NAMALWA (cell line): ENCODE measurements around the gene DENND4A.
"Not testable (repeated sequence)": the region's sequence is repeated elsewhere in the genome, so short reads cannot be mapped to it uniquely, and the experiment has no call there.

Source experiments
- DNase-seq: peaks from one replicate; pipeline ENCODE4 v3.0.0-alpha.2; 2015; ENCODE audit warnings: low spot score

The DENND4A gene

DNA sequence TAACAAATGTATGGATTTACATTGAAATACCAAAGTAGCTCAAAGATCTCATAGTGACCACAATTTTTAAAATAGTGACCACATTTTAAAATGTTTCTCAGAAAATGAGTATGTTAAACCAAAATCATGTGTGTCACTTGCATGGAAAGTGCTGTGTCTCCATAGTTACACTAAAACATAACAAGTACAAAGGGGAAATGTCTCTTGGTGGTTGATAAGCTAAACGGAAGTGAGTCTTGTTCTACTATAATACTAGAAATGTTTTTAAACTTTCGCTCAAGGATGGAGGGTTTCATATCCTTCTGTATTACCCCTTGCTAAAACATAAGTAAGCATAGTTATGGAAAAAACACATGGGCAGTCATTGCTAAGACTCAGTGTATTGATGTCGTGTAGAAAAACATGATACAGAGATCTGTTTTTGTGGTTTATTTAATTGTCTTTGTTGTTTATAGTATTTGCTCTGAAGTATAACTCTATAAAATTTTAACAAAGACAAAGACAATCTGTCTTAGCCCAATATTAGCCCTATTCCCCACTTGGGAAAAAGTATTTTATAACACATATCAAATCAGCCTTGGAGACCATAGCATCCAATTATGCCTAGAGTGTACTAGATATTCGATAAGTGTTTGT is 27.0 kb upstream of the DENND4A start:
- DNase-seq, result peak; percentile 76

DNA sequence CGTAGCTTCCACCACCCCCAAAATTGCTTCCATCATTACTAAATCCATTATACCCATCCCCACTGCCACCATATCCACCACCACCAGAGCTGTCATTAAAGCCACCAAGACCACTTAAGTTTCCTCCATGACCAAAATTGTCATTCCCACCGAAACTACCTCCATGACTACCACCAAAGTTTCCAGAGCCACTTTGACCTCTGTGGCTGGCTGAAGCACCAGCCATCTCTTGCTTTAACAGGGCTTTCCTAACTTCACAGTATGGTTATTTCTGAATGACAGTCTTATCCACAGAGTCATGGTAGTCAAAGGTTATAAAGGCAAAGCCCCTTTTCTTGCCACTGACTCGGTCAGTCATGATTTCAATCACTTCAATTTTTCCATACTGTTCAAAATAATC is 24.3 kb upstream of the DENND4A start:
- no peak for DNase-seq

DNA sequence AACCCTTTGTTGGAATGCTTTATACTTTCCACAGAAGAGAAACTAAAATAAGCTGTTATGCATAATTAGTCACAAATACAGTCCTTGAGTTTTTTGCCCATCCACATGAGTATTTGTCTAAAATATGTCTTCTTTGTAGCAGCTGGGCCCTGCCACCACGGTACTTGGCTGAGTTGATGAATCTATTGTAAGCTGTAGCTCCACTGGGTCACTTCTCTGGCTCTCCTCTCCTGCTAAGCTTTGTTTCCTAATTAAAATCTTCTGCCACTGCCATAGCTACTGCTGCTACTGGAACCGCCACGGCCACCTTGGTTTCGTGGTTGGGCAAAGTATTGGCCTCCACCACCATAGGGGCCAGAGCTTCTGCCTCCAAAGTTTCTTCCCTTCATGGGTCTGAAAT is 23.9 kb upstream of the DENND4A start:
- DNase-seq, result not testable (repeated sequence)

DNA sequence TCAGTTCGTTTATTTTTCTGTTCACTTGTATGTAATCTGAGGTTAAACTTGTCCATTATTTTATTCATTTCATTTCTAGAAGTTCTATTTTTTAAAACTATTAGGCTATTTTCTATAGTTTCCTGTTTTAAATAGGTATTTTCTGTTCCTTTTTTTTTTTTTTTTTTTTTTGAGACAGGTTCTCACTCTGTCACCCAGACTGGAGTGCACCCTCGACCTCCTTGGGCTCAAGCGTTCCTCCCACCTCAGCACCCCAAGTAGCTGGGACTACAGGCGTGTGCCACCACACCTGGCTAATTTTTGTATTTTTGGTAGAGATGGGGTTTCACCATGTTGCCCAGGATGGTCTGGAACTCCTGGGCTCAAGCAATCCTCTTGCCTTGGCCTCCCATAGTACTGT is 22.2 kb upstream of the DENND4A start:
- not testable (repeated sequence) for DNase-seq

DNA sequence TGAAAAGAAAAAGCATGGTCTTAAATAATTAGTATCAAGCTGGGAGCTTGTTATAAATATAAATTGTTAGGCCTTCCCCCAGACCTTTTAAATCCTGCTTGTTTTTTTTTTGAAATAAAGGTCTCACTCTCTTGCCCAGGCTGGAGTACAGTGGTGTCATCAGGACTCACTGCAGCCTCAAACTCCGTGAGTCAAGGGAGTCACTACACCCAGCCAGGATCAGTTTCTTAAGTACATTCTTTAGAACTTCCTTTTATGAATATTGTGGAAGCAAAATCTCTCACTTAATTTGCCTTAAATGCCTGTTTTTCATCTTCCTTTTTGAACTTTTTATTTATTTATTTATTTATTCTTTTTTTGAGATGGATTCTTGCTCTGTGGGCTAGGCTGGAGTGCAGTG is 20.8 kb upstream of the DENND4A start:
- no peak for DNase-seq

DNA sequence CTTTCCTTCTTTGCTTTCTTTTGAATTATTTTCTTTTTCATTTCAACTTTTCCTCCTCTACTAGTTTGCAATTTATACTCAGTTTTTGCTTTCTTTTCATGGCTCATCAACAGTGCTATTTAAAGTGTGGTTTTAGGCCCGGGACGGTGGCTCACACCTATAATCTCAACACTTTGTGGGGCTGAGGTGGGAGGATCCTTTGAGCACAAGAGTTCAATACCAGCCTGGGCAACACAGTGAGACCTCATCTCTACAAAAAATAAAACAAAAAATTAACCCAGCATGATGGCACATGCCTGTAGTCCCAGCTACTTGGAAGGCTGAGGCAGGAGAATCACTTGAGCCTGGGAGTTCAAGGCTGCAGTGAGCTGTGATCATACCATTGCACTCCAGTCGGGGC is 20.4 kb upstream of the DENND4A start:
- no peak for DNase-seq

DNA sequence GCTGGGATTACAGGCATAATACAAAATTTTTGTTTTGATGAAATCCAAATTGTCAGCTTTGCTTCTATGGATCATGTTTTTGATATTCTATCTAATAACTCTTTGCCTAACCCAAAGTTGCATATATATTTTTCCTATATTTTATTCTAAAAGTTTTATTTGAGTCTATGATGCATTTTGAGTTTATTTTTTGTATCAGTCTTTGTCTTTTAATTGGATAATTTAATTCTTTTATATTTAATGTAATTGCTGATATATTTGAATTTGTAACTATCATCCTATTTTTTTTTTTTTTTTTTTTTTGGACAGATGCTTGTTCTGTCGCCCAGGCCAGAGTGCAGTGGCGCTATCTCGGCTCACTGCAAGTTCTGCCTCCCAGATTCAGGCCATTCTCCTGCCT is 19.7 kb upstream of the DENND4A start:
- no peak for DNase-seq

DNA sequence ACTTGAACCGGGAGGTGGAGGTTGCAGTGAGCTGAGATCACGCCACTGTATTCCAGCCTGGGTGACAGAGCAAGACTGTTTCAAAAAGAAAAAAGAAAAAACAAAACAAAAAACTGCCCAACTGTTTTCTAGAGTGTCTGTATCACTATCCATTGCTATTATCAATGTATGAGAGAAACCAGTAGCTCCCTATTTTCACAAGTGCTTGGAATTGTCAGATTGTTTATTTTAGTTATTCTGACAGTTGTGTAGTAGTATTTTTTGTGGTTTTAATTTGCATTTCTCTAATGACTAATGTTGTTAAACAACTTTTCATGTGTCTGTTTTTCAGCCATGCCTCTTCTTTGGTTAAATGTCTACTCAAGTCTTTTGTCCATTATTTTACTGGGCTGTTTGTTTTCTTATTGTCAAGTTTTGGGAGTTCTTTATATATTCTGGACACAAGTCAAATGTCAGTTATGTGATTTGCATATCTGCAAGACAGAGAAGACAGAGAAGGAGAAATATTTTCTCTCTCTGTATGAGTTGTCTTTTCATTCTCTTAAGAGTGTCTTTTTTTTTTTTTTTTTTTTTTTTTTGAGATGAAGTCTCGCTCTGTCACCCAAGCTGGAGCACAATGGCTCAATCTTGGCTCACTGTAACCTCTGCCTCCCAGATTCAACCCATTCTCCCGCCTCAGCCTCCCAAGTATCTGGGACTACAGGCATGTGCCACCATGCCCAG is 19.1 kb upstream of the DENND4A start:
- DNase-seq, result not testable (repeated sequence)

DNA sequence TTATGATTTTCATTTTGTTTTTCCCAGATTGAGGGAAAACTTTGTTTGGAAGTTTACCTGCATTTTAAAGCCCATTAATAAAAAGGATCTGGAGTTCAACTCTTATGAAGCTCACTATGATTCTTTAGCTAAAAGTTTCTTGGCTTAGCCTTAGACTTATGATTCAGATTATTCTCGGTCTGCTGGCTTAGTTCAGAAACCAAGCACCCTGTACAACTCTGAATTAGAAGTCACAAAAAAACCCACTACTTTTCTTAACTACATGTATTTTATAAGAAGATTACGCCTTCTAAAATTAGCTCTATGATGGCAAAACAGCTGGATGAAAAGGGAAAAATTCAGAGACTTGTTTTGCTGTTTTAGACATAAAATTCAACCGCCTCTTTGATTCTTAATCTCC is 14.3 kb upstream of the DENND4A start:
- DNase-seq, result no peak

DNA sequence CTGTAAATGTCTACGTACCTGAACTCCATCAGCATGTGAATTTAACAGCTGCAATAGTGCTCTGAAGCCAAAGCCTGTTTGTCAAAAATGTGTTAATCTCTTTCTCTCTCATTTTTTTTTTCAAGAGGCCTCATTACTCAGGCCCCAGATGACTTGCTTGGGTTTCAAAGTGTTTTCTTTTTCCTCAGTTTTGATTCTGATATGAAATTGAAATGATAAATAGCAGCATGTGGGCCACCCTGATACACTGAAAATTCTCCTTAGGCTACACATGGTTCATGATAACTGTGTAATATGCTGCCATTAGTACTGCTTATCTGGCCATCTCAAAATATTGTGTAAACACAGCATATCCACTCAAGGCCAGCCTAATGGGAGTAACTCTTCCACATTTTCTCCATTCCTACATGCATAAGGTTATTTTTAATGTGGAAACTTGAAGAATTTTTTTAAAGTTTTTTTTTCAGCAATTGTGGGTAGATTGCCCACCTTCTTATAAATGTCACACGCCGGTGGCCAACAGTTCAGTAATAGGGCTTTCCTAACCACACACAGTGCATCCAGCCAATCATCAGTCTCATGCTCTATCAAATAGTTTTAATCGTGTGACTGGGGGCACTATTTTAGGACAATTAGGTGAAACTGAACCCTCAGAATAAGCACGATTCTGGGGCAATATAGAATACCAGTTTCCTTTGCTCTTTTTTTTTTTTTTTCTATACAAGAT is 13.1 kb upstream of the DENND4A start:
- DNase-seq, result no peak

DNA sequence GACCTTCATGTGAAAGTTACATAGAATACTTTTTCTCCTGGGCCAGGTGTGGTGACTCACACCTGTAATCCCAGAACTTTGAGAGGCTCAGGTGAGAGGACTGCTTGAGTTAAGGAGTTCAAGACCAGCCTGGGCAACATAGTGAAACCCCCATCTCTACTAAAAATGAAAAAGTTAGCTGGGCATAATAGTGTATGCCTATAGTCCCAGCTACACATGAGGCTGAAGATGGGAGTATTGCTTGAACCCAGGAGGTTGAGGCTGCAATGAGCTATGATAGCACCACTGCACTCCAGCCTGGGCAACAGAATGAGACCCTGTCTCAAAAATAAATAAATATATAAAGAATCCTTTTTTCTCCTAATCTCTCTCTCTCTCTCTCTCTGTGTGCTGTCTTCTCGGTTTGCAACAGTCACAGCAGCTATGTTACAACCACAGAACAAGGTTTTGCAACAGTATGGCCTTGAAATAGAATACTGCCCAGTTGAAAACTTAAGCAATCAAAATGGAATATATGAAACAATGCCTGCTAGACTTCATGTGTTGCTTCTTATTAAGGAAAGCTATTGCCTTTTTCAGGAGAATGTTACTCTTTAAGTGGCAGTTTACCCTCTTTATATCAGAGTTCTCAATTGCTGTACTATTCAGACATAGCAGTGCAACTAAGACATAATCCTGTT is 12.3 kb upstream of the DENND4A start:
- DNase-seq, result no peak

DNA sequence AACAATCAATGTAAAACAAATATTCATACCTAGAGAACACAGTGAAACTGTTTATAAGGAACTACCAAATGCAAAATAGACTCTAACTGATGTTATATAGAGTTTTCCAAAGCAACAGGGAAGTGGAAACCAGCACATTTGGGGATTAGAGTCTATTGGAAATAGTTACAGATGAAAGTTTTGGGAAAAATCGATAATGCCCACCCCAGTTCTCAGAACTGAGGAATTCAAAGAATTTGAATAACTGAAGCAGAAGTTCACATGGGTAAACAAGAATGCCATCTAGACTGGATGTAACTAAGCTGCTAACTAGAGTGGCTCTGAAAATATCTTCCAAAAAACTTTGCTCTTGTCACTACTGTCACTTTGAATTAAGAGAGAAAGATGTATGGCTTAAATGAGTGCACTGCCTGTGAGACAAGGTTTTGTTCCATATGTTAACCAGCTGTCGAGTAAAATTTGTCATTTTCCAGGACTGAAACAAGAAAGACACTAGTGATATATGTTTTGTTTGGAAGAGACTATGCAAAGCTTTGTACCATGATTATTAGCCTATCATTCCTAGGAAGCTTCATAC is 9.2 kb upstream of the DENND4A start:
- no peak for DNase-seq

DNA sequence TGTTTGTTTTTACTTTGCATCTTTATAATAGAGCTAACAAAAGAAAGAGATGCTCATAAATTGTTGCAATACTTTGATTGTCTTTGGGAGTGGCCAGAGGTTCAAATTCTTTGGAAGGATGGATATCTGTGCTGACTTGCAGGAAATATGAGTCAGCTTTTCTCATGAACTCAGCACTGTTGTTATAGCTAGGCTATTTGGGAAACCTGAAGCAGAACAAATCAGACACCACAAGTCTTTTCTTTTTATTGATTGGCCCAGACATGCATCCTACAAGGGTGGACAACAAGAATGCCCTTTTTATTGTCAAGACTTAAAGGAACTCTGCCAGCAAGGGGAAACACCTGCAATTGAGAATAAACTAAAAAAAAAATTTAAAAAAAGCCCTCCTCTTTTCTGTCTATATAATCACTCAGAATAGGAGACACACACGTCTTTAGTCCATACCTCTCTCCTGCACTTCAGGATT is 4.6 kb upstream of the DENND4A start:
- no peak for DNase-seq

DNA sequence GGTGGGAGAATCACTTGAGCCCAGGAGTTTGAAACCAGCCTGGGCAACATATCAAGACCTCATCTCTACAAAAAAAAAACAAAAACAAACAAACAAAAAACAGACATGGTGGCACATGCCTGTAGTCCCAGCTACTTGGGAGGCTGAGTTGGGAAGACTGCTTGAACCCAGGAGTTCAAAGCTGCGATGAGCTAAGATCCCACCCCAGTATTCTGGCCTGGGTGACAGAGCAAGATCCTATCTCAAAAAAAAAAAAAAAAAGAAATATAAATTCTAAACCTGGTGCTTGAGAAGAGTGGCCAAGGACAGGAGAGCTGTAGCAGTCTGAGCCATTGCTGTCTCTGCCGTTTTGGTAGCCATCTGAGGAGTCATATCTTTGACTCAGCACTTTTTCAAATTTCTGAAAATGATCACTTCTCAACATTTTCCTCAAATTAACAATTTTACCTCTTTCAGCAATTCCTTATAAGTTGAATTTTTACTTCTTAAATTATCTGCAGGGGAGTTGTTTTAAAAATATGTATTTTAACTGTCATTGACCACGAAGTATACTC is 3.6 kb upstream of the DENND4A start:
- no peak for DNase-seq

DNA sequence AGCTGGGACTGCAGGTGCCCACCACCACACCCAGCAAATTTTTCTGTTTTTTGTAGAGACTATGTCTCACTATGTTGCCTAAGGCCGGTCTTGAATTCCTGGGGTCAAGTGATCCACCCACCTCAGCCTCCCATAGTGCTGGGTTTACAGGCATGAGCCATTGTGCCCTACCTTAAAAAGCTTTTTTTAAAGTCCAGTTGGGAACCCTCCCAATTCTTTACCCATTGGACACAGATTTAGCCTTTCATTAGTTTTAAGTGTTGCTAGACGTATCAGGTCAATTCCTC is 1.7 kb upstream of the DENND4A start:
- no peak for DNase-seq

DNA sequence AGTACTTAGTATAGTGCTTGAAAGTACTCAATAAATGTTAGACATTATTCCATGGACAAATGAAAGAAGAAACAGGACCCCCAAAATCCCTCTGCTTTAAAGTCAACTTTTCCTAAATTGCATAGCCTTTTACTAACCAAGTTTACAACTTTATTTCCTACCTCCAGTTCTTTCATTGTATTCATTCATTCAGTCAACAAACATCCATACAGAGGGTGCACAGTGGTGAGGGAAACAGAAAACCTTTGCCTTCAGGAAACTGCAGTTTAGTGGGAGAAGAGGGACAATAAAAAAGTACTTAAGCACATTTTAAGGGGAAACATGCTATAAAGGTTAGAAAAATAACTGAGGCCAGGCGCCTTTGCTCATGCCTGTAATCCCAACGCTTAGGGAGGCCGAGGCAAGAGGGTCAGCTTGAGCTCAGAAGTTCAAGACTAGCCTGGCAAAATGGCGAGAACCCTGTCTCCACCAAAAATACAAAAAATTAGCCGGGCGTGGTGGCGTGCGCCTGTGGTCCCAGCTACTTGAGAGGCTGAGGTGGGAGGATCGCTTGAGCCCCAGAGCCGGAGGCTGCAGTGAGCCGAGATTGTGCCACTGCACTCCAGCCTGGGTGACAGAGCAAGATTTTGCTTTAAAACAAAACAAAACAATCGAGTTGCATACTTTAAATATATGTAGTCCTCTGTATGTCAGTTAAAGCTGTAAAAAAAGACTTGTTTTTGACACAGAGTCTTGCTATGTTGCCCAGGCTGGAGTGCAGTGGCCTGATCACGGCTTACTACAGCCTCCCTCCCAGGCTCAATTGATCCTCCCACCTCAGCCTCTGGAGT is 1.1 kb upstream of the DENND4A start:
- DNase-seq, result no peak

DNA sequence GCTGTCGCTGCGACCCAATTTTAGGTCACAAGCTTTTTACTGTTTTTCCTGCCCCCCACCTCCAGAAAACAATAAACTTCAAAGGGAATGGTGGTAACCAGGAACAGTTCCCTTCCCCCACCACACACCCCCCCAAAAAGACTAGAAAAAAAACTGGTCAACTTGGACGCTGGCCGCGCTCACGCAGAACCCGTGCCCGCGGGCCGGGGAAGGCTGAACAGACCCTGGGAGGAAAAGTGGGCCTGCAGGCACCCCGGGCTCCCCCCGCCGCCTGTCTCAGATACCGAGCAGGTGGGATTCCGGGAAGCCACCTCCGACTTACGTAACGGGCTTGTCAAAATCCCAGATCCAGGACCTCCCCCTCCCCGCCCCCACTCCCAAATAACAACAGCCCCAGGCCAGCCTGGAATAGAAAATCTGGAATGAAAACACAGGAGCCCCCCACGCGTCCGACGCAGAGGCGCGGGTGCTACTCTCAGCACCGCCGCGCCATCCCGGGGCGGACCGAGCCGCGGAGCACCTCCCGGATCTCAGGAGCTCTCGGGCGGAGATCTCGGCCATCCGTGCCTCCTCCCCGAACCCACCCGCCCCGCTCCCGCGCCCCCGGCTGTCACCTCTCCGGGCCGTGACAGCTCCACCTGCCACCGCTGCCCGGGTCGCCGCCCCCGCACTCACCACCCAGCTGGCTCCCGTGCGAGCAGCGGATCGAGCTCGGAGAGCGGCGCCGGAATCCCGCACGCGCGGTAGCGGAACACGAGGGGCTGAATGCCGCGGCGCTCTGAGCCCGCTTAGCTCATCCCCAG is 557 bp downstream of the DENND4A start:
- DNase-seq, result no peak

DNA sequence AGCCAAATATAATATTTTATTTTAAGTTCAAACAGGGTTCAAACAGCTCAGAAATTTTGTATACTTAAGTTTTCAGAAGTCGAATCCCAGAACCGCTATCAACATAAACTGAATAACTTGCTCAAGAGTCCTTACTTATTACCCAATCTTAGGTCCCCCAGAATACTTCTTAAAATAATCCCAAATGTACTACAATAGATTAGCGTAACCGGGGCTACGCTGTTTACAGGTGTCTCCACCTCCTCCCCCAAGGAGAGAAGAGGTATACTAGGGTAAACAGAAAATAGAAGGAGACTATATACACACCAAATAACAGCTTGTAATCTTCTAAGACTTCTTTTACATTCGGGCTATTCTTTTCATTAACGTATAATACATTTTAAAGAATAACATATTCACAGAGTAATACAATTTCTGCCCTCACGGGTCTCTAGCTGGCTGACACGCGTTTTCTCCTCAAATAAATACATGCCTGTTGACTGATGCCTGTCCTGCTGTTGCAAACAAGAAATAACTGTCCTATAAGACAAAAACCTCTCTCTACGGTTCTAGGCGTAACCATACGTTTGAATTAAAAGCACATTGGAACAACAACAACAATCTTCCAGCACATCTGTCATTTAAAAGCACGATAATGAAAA is 1.3 kb downstream of the DENND4A start:
- peak; percentile 83 for DNase-seq

DNA sequence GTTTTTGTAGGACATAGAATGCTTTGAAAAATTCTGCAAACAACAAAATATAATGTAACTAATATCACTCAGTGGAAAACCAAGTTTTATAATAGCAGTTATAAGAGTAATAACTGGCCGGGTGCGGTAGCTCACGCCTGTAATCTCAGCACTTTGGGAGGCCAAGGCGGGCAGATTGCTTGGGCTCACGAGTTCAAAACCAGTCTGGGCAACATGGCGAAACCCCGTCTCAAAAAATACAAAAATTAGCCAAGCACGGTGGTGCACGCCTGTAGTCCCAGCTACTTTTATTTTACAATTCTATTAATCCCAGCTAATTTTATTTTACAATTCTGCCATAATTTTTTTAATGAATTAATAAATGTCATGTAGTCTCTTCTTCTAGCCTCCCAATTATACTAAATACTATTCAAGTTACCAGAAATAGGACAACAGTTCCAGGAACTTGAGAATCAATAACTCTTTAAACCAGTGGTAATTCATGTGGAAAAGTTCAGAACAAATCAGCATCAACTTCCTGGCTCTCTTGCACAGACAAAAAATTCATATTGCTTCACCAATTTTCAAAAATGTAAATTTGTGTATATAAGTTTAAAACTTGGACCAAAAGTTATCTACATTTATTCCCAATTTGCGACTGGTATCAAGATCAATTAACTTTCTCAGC is 2.2 kb downstream of the DENND4A start:
- peak; percentile 60 for DNase-seq
